DMS153 (cell line): ENCODE results near the gene TCTN2.

ENCODE experiments used
- DNase-seq: peaks from one replicate; lab custom pipeline; 2025; lab: John Stamatoyannopoulos, UW

TCTN2 gene

GRCh38 chr12:123686636-123687190, 15.8 kb downstream of the TCTN2 start:
- DNase-seq = no peak

- DNase-seq = no peak
Measured at GRCh38 chr12:123690191-123690840, 19.4 kb downstream of the TCTN2 start.

GRCh38 chr12:123696207-123696606, 25.3 kb downstream of the TCTN2 start:
- peak; percentile 49 for DNase-seq

- DNase-seq = peak; percentile 24
Measured at GRCh38 chr12:123696646-123697045, 25.7 kb downstream of the TCTN2 start.

GRCh38 chr12:123705935-123706334, 35.0 kb downstream of the TCTN2 start:
- no peak for DNase-seq

- no peak for DNase-seq
Measured at GRCh38 chr12:123707466-123707865, 36.6 kb downstream of the TCTN2 start.

- no peak for DNase-seq
Measured at GRCh38 chr12:123712780-123713319, 41.9 kb downstream of the TCTN2 start.

- DNase-seq = no peak
Measured at GRCh38 chr12:123713398-123713797, 42.5 kb downstream of the TCTN2 start.

- DNase-seq = no peak
Measured at GRCh38 chr12:123713823-123714585, 43.1 kb downstream of the TCTN2 start.

- no peak for DNase-seq
Measured at GRCh38 chr12:123715195-123715594, 44.3 kb downstream of the TCTN2 start.

GRCh38 chr12:123717350-123717749, 46.4 kb downstream of the TCTN2 start:
- DNase-seq = no peak

- DNase-seq = no peak
Measured at GRCh38 chr12:123720141-123720814, 49.4 kb downstream of the TCTN2 start.

- DNase-seq = no peak
Measured at GRCh38 chr12:123721245-123721644, 50.3 kb downstream of the TCTN2 start.

GRCh38 chr12:123723011-123723410, 52.1 kb downstream of the TCTN2 start:
- DNase-seq = no peak

GRCh38 chr12:123723765-123724164, 52.9 kb downstream of the TCTN2 start:
- no peak for DNase-seq

GRCh38 chr12:123726244-123726643, 55.3 kb downstream of the TCTN2 start:
- no peak for DNase-seq

GRCh38 chr12:123726962-123727361, 56.0 kb downstream of the TCTN2 start:
- no peak for DNase-seq

GRCh38 chr12:123727878-123728277, 57.0 kb downstream of the TCTN2 start:
- DNase-seq = no peak

GRCh38 chr12:123731596-123731995, 60.7 kb downstream of the TCTN2 start:
- DNase-seq = no peak

- no peak for DNase-seq
Measured at GRCh38 chr12:123732251-123732650, 61.3 kb downstream of the TCTN2 start.

GRCh38 chr12:123733229-123733628, 62.3 kb downstream of the TCTN2 start:
- no peak for DNase-seq

- no peak for DNase-seq
Measured at GRCh38 chr12:123734268-123734667, 63.4 kb downstream of the TCTN2 start.
